ENCODE results near the gene KLHL22.

KLHL22 gene

GRCh38 chr22:20427104-20427944, 68.3 kb downstream of the KLHL22 start:
- no peak for TF ChIP-seq CTCF (IDR thresholded peaks at IDR 0.05)
- Histone ChIP-seq H3K27me3 (ENCODE audit: control insufficient read depth, insufficient read depth, low read length) (peaks cover 10% of the 10 kb centered on the region), H3K4me3 (ENCODE audit: low read depth, low read length) (no peak overlapping the region), H2AFZ (no peak overlapping the region), H3K36me3 (ENCODE audit: control insufficient read depth, insufficient read depth, low read length) (no peaks in the 10 kb centered on the region), H3K79me2 (no peaks in the 10 kb centered on the region), H3K4me1 (no peaks in the 10 kb centered on the region), H3K9me3 (ENCODE audit: control insufficient read depth, low read length) (no peaks in the 10 kb centered on the region), H3K9ac (no peak overlapping the region), H3K27ac (no peak overlapping the region), H3K4me2 (ENCODE audit: low read length) (no peak overlapping the region)

- H3K27ac ChIP-seq: no peak overlapping the region
These were observed 69.4 kb downstream of the KLHL22 start for GRCh38 chr22:20426259-20426615.

GRCh38 chr22:20425566-20426258, 69.9 kb downstream of the KLHL22 start:
- Histone ChIP-seq H3K27ac (no peak overlapping the region), H3K9ac (no peak overlapping the region), H2AFZ (no peak overlapping the region), H3K4me2 (ENCODE audit: low read length) (peak overlapping the region; percentile 49), H3K4me3 (ENCODE audit: low read depth, low read length) (no peak overlapping the region), H3K9me3 (ENCODE audit: control insufficient read depth, low read length) (no peaks in the 10 kb centered on the region), H3K36me3 (ENCODE audit: control insufficient read depth, insufficient read depth, low read length) (no peaks in the 10 kb centered on the region), H3K4me1 (no peaks in the 10 kb centered on the region), H3K27me3 (ENCODE audit: control insufficient read depth, insufficient read depth, low read length) (peaks cover 10% of the 10 kb centered on the region), H3K79me2 (no peaks in the 10 kb centered on the region)
- TF ChIP-seq CTCF (IDR thresholded peaks at IDR 0.05): no peak

More at GRCh38 chr22:20426259-20426615, 69.4 kb downstream of the KLHL22 start:
- Histone ChIP-seq H3K27me3 (ENCODE audit: control insufficient read depth, insufficient read depth, low read length) (peaks cover 10% of the 10 kb centered on the region), H3K9ac (no peak overlapping the region), H3K4me3 (ENCODE audit: low read depth, low read length) (no peak overlapping the region), H2AFZ (no peak overlapping the region), H3K4me1 (no peaks in the 10 kb centered on the region), H3K9me3 (ENCODE audit: control insufficient read depth, low read length) (no peaks in the 10 kb centered on the region), H3K36me3 (ENCODE audit: control insufficient read depth, insufficient read depth, low read length) (no peaks in the 10 kb centered on the region), H3K79me2 (no peaks in the 10 kb centered on the region), H3K4me2 (ENCODE audit: low read length) (no peak overlapping the region)
- no peak for TF ChIP-seq CTCF (IDR thresholded peaks at IDR 0.05)

GRCh38 chr22:20424932-20425565, 70.5 kb downstream of the KLHL22 start:
- H3K4me3 ChIP-seq (ENCODE audit: low read depth, low read length): no peak overlapping the region
- no peak for TF ChIP-seq CTCF (IDR thresholded peaks at IDR 0.05)
- H3K4me1 ChIP-seq: no peaks in the 10 kb centered on the region
- no peak overlapping the region for H3K9ac ChIP-seq
- peak overlapping the region; percentile 49 for H3K4me2 ChIP-seq (ENCODE audit: low read length)
- H3K36me3 ChIP-seq (ENCODE audit: control insufficient read depth, insufficient read depth, low read length): no peaks in the 10 kb centered on the region
- no peaks in the 10 kb centered on the region for H3K79me2 ChIP-seq
- H3K27me3 ChIP-seq (ENCODE audit: control insufficient read depth, insufficient read depth, low read length): peaks cover 10% of the 10 kb centered on the region
- no peak overlapping the region for H3K27ac ChIP-seq
- H3K9me3 ChIP-seq (ENCODE audit: control insufficient read depth, low read length): no peaks in the 10 kb centered on the region
- no peak overlapping the region for H2AFZ ChIP-seq
